Astrocyte (in vitro differentiated cells and primary cell): ENCODE data around the gene GTF2H2C. TPM values are rescaled to one million over a fixed set of nuclear protein-coding genes. Genes with fewer than 3 reads are reported as not detected.
"Not testable (repeated sequence)": the region's sequence is repeated elsewhere in the genome, so short reads cannot be mapped to it uniquely, and the experiment has no call there.

Experiments
- DNase-seq: peaks from one replicate; pipeline ENCODE4 v3.0.0-alpha.2; 2010; ENCODE audit warnings: low read depth
- FAIRE-seq: peaks from 2 replicates; lab custom pipeline; 2011; peaks lifted over from hg19 to GRCh38; lab: Jason Lieb, UNC
- H2AFZ ChIP-seq: 2 replicates; pipeline ENCODE4 v1.6.0; 2012; ENCODE audit warnings: low read depth, low read length, inconsistent platforms
- H3K27ac ChIP-seq: 2 replicates; pipeline ENCODE4 v1.5.1; 2011; ENCODE audit warnings: low read depth, low read length, inconsistent platforms
- H3K27me3 ChIP-seq: 2 replicates; pipeline ENCODE4 v1.6.0; 2011; ENCODE audit warnings: low read length, inconsistent platforms; ENCODE audit not compliant: insufficient read depth
- H3K36me3 ChIP-seq: 2 replicates; pipeline ENCODE4 v1.5.1; 2011; ENCODE audit warnings: low read length, inconsistent platforms; ENCODE audit not compliant: insufficient read depth
- H3K4me1 ChIP-seq: 2 replicates; pipeline ENCODE4 v1.5.1; 2011; ENCODE audit warnings: low read length, inconsistent platforms; ENCODE audit not compliant: insufficient read depth
- H3K4me2 ChIP-seq: 2 replicates; pipeline ENCODE4 v1.6.0; 2012; ENCODE audit warnings: low read length, inconsistent platforms
- H3K4me3 ChIP-seq: 2 replicates; pipeline ENCODE4 v1.5.1; 2011; ENCODE audit warnings: low read depth, mild to moderate bottlenecking, low read length, inconsistent platforms; ENCODE audit not compliant: insufficient read depth
- H3K79me2 ChIP-seq: 2 replicates; pipeline ENCODE4 v1.6.0; 2012; ENCODE audit warnings: mild to moderate bottlenecking, low read length, inconsistent platforms; ENCODE audit not compliant: insufficient read depth
- H3K9ac ChIP-seq: 2 replicates; pipeline ENCODE4 v1.6.0; 2012; ENCODE audit warnings: mild to moderate bottlenecking, low read length, inconsistent platforms
- H3K9me3 ChIP-seq: 2 replicates; pipeline ENCODE4 v1.5.1; 2012; ENCODE audit warnings: low read depth, mild to moderate bottlenecking, low read length, inconsistent platforms; ENCODE audit not compliant: insufficient read depth
- H4K20me1 ChIP-seq: 2 replicates; pipeline ENCODE4 v1.6.0; 2012; ENCODE audit warnings: low read length, inconsistent platforms; ENCODE audit not compliant: insufficient read depth
- H3K27ac Mint-ChIP-seq: one replicate; pipeline ENCODE4 v1.8.0; 2021; ENCODE audit warnings: mild to moderate bottlenecking, mixed read lengths; ENCODE audit not compliant: unreplicated experiment
- H3K27me3 Mint-ChIP-seq: one replicate; pipeline ENCODE4 v1.8.0; 2021; ENCODE audit warnings: low read depth, mixed read lengths; ENCODE audit not compliant: unreplicated experiment
- H3K36me3 Mint-ChIP-seq: one replicate; pipeline ENCODE4 v1.8.0; 2021; ENCODE audit warnings: low read depth, mixed read lengths; ENCODE audit not compliant: unreplicated experiment
- H3K4me1 Mint-ChIP-seq: one replicate; pipeline ENCODE4 v1.8.0; 2021; ENCODE audit warnings: low read depth, mixed read lengths; ENCODE audit not compliant: unreplicated experiment
- H3K4me3 Mint-ChIP-seq: one replicate; pipeline ENCODE4 v1.8.0; 2021; ENCODE audit warnings: mild to moderate bottlenecking, moderate library complexity, mixed read lengths; ENCODE audit not compliant: unreplicated experiment
- H3K9me3 Mint-ChIP-seq: one replicate; pipeline ENCODE4 v1.8.0; 2021; ENCODE audit warnings: mild to moderate bottlenecking, mixed read lengths; ENCODE audit not compliant: unreplicated experiment
- EZH2 ChIP-seq: IDR thresholded peaks from 2 replicates; pipeline ENCODE4 v1.6.1; 2012; ENCODE audit warnings: mild to moderate bottlenecking, low read length, inconsistent platforms; ENCODE audit not compliant: insufficient read depth
- total RNA-seq: library from RNA; stranded (reverse); gene quantifications from 2 replicates; pipeline ENCODE4 v1.2.1, GENCODE V29; 2021
- TF ChIP-seq, protein P1 (sequence below): IDR thresholded peaks from 2 replicates; pipeline ENCODE4 v1.5.1; 2011; ENCODE audit warnings: low read depth, mild to moderate bottlenecking, inconsistent platforms, low read length, moderate library complexity; ENCODE audit not compliant: insufficient read depth

The GTF2H2C gene
- total RNA-seq, 1 donor from 2014 or later, result 39.3 TPM

DNA sequence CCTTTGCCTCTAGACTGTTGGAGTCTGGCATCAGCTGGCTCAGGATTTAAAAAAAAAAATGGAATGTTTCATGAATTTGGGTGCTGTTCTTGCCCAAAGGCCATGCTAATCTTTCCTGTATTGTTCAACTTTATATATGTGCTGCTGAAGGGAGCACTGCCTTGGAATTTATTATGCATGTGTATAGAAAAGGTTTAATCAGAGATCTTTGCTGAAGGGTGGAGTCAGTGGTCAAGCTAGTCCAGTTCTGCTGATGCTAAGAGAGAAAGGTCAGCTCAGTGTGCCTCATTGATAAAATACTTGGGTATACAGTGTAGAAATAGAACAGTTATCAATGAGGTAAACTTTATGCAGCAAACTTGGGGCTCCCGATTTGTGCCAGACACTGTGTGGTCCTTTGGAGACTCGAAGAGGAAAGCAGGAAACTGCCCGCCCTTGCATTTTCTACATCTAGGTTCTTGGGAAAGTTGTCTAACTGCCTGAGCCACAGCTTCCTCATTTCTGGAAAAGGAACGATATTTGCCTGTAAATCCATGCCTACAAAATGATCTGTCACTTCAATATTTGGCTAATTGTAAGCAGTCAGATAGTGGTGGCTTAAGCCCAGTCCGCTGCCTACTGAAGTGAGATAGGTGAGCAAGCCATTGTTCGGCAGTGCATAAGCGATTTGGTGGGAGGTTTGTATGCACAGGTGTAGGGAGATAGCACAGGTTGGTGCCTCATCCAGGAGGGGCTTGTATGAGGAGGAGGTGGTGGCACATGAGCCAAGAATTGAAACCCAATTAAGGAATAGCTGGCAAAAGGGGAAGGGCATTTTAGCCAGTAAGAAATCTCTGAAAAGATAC is 29.2 kb upstream of the GTF2H2C start:
- Histone ChIP-seq H3K36me3 (no peaks in the 10 kb centered on the region), H3K4me2 (no peak overlapping the region), H2AFZ (no peak overlapping the region), H3K4me3 (no peak overlapping the region), H3K4me1 (no peaks in the 10 kb centered on the region), H3K27ac (no peak overlapping the region), H3K79me2 (no peaks in the 10 kb centered on the region), H3K27me3 (no peaks in the 10 kb centered on the region), H4K20me1 (no peaks in the 10 kb centered on the region), H3K9me3 (no peaks in the 10 kb centered on the region), H3K9ac (no peak overlapping the region)
- DNase-seq (no peak), FAIRE-seq (no peak)
- no peaks in the 10 kb centered on the region for H3K9me3 Mint-ChIP-seq
- H3K4me3 Mint-ChIP-seq, result no peak overlapping the region
- no peak overlapping the region for H3K27ac Mint-ChIP-seq
- TF ChIP-seq EZH2, result no peak
- TF ChIP-seq, protein P1, sequence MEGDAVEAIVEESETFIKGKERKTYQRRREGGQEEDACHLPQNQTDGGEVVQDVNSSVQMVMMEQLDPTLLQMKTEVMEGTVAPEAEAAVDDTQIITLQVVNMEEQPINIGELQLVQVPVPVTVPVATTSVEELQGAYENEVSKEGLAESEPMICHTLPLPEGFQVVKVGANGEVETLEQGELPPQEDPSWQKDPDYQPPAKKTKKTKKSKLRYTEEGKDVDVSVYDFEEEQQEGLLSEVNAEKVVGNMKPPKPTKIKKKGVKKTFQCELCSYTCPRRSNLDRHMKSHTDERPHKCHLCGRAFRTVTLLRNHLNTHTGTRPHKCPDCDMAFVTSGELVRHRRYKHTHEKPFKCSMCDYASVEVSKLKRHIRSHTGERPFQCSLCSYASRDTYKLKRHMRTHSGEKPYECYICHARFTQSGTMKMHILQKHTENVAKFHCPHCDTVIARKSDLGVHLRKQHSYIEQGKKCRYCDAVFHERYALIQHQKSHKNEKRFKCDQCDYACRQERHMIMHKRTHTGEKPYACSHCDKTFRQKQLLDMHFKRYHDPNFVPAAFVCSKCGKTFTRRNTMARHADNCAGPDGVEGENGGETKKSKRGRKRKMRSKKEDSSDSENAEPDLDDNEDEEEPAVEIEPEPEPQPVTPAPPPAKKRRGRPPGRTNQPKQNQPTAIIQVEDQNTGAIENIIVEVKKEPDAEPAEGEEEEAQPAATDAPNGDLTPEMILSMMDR, result no peak
- H3K27me3 Mint-ChIP-seq, result no peaks in the 10 kb centered on the region
- peaks cover 2% of the 10 kb centered on the region for H3K4me1 Mint-ChIP-seq
- H3K36me3 Mint-ChIP-seq, result peaks cover 3% of the 10 kb centered on the region

DNA sequence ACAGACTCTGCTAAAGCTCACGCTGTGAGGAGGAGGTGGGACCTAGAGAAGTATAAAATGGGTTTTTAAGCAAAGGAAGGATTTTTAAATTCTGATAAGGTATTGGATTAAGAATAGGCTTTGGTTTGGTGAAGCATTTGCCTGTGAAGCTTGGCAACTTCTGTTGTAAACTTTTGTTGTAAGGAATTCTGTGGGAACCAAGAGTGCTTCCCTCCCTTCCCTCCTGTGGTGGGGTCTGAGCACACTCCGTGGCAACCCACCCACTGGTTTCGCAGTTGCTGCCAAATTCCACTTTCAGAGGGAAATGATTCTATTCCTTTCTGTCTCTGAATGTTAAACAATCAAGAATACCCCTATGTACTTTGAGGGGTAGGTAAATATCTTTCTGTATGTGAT is 28.6 kb upstream of the GTF2H2C start:
- no peaks in the 10 kb centered on the region for H3K36me3 Mint-ChIP-seq
- no peak overlapping the region for H3K27ac Mint-ChIP-seq
- no peaks in the 10 kb centered on the region for H3K36me3 ChIP-seq
- H3K4me1 ChIP-seq, result no peaks in the 10 kb centered on the region
- peaks cover 2% of the 10 kb centered on the region for H3K4me1 Mint-ChIP-seq
- DNase-seq, result no peak
- no peak overlapping the region for H3K4me3 ChIP-seq
- no peak for TF ChIP-seq EZH2
- TF ChIP-seq, protein P1, result no peak
- no peaks in the 10 kb centered on the region for H3K27me3 Mint-ChIP-seq
- no peak overlapping the region for H3K4me3 Mint-ChIP-seq
- no peaks in the 10 kb centered on the region for H3K9me3 Mint-ChIP-seq
- H3K4me2 ChIP-seq, result no peak overlapping the region
- no peaks in the 10 kb centered on the region for H4K20me1 ChIP-seq
- no peaks in the 10 kb centered on the region for H3K9me3 ChIP-seq
- H3K27ac ChIP-seq, result no peak overlapping the region
- H3K79me2 ChIP-seq, result no peaks in the 10 kb centered on the region
- H3K9ac ChIP-seq, result no peak overlapping the region
- no peak overlapping the region for H2AFZ ChIP-seq
- no peak for FAIRE-seq
- H3K27me3 ChIP-seq, result no peaks in the 10 kb centered on the region

DNA sequence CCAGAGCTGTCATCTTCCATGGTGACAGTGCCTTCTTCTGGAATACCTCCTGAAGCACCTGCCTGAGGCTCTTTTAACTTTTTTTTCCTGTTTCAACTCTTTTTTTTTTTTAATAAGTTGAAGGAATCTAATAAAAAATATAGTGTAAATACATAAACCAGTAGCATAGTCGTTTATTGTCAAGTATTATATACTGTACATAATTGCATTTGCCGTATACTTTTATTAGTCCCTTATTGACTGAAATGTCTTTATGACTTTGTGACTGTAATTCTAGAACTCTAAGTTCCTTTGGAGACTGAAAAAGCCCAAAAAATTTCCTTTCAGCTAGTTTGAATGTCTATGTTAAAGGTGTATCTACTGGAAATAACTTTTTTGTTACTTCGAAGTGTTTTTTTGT is 22.1 kb upstream of the GTF2H2C start:
- H3K79me2 ChIP-seq, H3K9me3 Mint-ChIP-seq, H3K27me3 Mint-ChIP-seq, H3K9me3 ChIP-seq, H3K27ac Mint-ChIP-seq, DNase-seq, H4K20me1 ChIP-seq, H3K4me1 Mint-ChIP-seq, H3K4me2 ChIP-seq, H2AFZ ChIP-seq, H3K36me3 Mint-ChIP-seq, H3K4me3 Mint-ChIP-seq, H3K4me1 ChIP-seq, H3K9ac ChIP-seq, FAIRE-seq, H3K27me3 ChIP-seq, H3K36me3 ChIP-seq, H3K4me3 ChIP-seq, H3K27ac ChIP-seq: not testable (repeated sequence)

DNA sequence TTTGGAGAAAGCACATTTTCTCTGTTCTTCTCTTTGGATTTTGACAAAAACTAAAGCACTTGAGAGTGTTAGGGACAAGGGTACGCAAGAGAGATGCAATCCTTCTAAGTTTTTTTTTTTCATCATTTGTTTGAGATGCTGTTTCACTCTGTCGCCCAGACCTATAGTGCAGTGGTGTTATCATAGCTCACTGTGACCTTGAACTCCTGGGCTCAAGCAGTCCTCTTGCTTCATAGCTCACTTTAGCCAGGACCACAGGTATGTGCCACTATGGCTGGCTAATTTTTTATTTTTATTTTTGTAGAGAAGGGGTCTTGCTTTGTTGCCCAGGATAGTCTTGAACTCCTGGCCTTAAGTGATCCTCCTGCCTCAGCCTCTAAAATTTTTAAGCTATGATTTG is 21.3 kb upstream of the GTF2H2C start:
- not testable (repeated sequence) for H4K20me1 ChIP-seq, DNase-seq, H3K27me3 ChIP-seq, FAIRE-seq, H3K36me3 ChIP-seq, H3K9me3 ChIP-seq, H3K4me1 ChIP-seq, H3K4me3 Mint-ChIP-seq, H2AFZ ChIP-seq, H3K4me2 ChIP-seq, H3K4me3 ChIP-seq, H3K27ac ChIP-seq, H3K36me3 Mint-ChIP-seq, H3K9ac ChIP-seq, H3K27me3 Mint-ChIP-seq, H3K4me1 Mint-ChIP-seq, H3K27ac Mint-ChIP-seq, H3K79me2 ChIP-seq, H3K9me3 Mint-ChIP-seq

DNA sequence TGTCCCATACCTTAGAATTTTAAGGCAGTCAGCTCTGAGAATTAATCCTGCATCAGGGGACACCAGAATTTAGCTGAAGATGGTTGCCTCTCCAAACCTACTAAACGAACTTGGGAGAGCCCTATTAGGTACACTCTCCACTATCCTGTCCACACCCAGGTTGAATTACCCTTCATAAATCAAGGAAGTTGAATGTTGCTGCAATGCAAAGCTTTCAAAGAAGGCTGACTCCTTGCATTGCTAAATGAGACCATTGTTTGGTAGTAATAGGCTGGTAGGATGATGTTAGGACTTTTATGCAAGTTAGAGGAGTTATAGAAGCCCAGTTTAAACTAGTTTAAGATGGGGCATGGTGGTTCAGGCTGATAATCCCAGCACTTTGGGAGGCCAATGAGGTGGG is 18.6 kb upstream of the GTF2H2C start:
- not testable (repeated sequence) for H3K4me3 Mint-ChIP-seq, DNase-seq, H3K36me3 Mint-ChIP-seq, H3K27me3 ChIP-seq, H3K27ac Mint-ChIP-seq, H3K36me3 ChIP-seq, H3K79me2 ChIP-seq, H2AFZ ChIP-seq, H3K9ac ChIP-seq, H3K9me3 Mint-ChIP-seq, H3K4me1 ChIP-seq, H3K4me1 Mint-ChIP-seq, H3K27ac ChIP-seq, H3K9me3 ChIP-seq, FAIRE-seq, H3K4me3 ChIP-seq, H3K27me3 Mint-ChIP-seq, H4K20me1 ChIP-seq, H3K4me2 ChIP-seq
